Effector memory CD4-positive, alpha-beta T cell (primary cell): ENCODE measurements around the gene SMARCD3.

ENCODE experiments used
- DNase-seq, 3 donors: peaks; one replicate each; pipeline ENCODE4 v3.0.0-alpha.2; 2020
- H3K27ac ChIP-seq: 2 replicates; pipeline ENCODE4 v1.7.0; 2013; ENCODE audit warnings: mild to moderate bottlenecking, low read length, moderate library complexity; ENCODE audit not compliant: insufficient read depth, poor library complexity, severe bottlenecking
- H3K27me3 ChIP-seq: replicated peaks from 2 replicates; pipeline ENCODE4 v1.7.0; 2013; ENCODE audit warnings: mild to moderate bottlenecking, low read length; ENCODE audit not compliant: insufficient read depth, control insufficient read depth, poor library complexity, severe bottlenecking
- H3K36me3 ChIP-seq: 2 replicates; pipeline ENCODE4 v1.7.0; 2013; ENCODE audit warnings: mild to moderate bottlenecking, low read length, moderate library complexity; ENCODE audit not compliant: control insufficient read depth, insufficient read depth
- H3K4me1 ChIP-seq: 2 replicates; pipeline ENCODE4 v1.7.0; 2013; ENCODE audit warnings: low read length, mild to moderate bottlenecking; ENCODE audit not compliant: control insufficient read depth, insufficient read depth, poor library complexity, severe bottlenecking
- H3K4me3 ChIP-seq: 2 replicates; pipeline ENCODE4 v1.7.0; 2013; ENCODE audit warnings: low read length, low read depth, mild to moderate bottlenecking; ENCODE audit not compliant: insufficient read depth, poor library complexity, severe bottlenecking
- H3K9me3 ChIP-seq: 2 replicates; pipeline ENCODE4 v1.7.0; 2013; ENCODE audit warnings: mild to moderate bottlenecking, low read length, moderate library complexity; ENCODE audit not compliant: control insufficient read depth

SMARCD3 gene

GRCh38 chr7:151256410-151257045 lies 8.0 kb upstream of the SMARCD3 start:
- no peaks in the 10 kb centered on the region for H3K9me3 ChIP-seq
- H3K27me3 ChIP-seq: peaks cover 7% of the 10 kb centered on the region
- no peak overlapping the region for H3K27ac ChIP-seq
- DNase-seq: no peak
- peaks cover 1% of the 10 kb centered on the region for H3K4me1 ChIP-seq
- no peaks in the 10 kb centered on the region for H3K36me3 ChIP-seq
- H3K4me3 ChIP-seq: no peak overlapping the region

GRCh38 chr7:151255390-151255789 lies 6.9 kb upstream of the SMARCD3 start:
- no peak for DNase-seq
- Histone ChIP-seq H3K4me1 (peaks cover 5% of the 10 kb centered on the region), H3K27me3 (peaks cover 11% of the 10 kb centered on the region), H3K4me3 (no peak overlapping the region), H3K27ac (no peak overlapping the region), H3K36me3 (no peaks in the 10 kb centered on the region), H3K9me3 (no peaks in the 10 kb centered on the region)

GRCh38 chr7:151254851-151255250 lies 6.4 kb upstream of the SMARCD3 start:
- no peaks in the 10 kb centered on the region for H3K9me3 ChIP-seq
- no peaks in the 10 kb centered on the region for H3K36me3 ChIP-seq
- peaks cover 5% of the 10 kb centered on the region for H3K4me1 ChIP-seq
- H3K27me3 ChIP-seq: peaks cover 11% of the 10 kb centered on the region
- no peak overlapping the region for H3K27ac ChIP-seq
- H3K4me3 ChIP-seq: no peak overlapping the region
- no peak for DNase-seq

GRCh38 chr7:151254316-151254715 lies 5.8 kb upstream of the SMARCD3 start:
- no peak for DNase-seq
- Histone ChIP-seq H3K9me3 (no peaks in the 10 kb centered on the region), H3K27ac (no peak overlapping the region), H3K4me1 (peaks cover 6% of the 10 kb centered on the region), H3K36me3 (no peaks in the 10 kb centered on the region), H3K27me3 (peaks cover 11% of the 10 kb centered on the region), H3K4me3 (no peak overlapping the region)

GRCh38 chr7:151252961-151253711 lies 4.6 kb upstream of the SMARCD3 start:
- Histone ChIP-seq H3K9me3 (no peaks in the 10 kb centered on the region), H3K4me1 (peaks cover 11% of the 10 kb centered on the region), H3K27me3 (peaks cover 11% of the 10 kb centered on the region), H3K36me3 (no peaks in the 10 kb centered on the region), H3K4me3 (no peak overlapping the region), H3K27ac (no peak overlapping the region)
- no peak for DNase-seq

- no peak overlapping the region for H3K4me3 ChIP-seq
- no peak overlapping the region for H3K27ac ChIP-seq
- H3K9me3 ChIP-seq: no peaks in the 10 kb centered on the region
- no peaks in the 10 kb centered on the region for H3K36me3 ChIP-seq
- no peak for DNase-seq
- peaks cover 17% of the 10 kb centered on the region for H3K4me1 ChIP-seq
- H3K27me3 ChIP-seq: peaks cover 16% of the 10 kb centered on the region
Observed at GRCh38 chr7:151252561-151252835, 4.0 kb upstream of the SMARCD3 start.

- no peak overlapping the region for H3K27ac ChIP-seq
- peaks cover 21% of the 10 kb centered on the region for H3K27me3 ChIP-seq
- no peak overlapping the region for H3K4me3 ChIP-seq
- no peaks in the 10 kb centered on the region for H3K9me3 ChIP-seq
- H3K36me3 ChIP-seq: no peaks in the 10 kb centered on the region
- H3K4me1 ChIP-seq: peaks cover 17% of the 10 kb centered on the region
- DNase-seq: no peak
Observed at GRCh38 chr7:151251689-151252560, 3.4 kb upstream of the SMARCD3 start.

GRCh38 chr7:151251328-151251688 lies 2.8 kb upstream of the SMARCD3 start:
- Histone ChIP-seq H3K27me3 (peaks cover 22% of the 10 kb centered on the region), H3K4me1 (peaks cover 17% of the 10 kb centered on the region), H3K36me3 (no peaks in the 10 kb centered on the region), H3K4me3 (no peak overlapping the region), H3K9me3 (no peaks in the 10 kb centered on the region), H3K27ac (no peak overlapping the region)
- DNase-seq: no peak

DNA sequence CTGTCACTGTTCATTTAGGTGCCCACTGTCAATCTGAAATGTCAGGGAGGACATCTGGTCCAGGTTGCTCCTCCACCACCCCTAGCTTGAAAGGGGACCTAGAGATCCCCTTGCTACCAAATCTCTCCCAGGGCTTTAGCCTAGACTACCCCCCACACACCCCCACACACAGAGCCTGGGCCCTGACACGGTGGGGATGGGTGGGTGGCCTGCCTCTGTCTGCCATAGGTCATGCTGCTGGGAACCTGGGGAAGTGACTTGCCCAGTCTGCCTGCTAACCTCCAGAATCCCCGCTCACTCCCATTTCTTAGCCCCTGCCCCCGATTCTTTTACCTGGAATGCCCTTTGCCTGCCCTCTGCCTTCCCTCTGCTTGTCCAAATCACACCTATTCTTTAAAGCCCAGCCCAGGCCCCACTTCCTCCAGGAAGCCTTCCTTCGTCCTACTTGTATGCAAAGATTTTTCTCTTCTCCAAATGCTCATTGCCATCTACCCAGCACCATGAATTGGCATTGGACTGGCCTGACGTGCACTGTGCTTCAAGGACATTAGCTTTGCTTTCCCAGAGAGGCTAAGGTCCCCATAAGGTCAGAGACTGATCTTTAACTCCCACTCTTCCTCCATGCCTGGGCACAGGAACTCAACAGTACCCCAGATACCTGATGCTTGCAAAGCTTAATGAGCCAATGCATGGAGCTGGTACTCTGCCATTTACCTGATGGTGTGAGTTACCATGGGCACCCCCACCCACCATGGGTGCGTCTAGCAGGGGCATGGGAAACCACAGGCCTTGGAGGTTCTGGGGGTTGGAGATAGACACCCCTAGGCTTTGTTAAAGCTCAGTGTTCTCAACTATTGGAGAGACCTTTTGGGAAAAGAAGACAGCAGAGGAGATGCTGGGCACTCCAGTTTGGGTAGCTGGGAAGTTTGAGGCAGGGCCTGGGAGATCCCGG lies 2.0 kb upstream of the SMARCD3 start:
- Histone ChIP-seq H3K4me3 (no peak overlapping the region), H3K4me1 (peaks cover 22% of the 10 kb centered on the region), H3K27ac (no peak overlapping the region), H3K9me3 (no peaks in the 10 kb centered on the region), H3K36me3 (no peaks in the 10 kb centered on the region), H3K27me3 (peaks cover 30% of the 10 kb centered on the region)
- no peak for DNase-seq
